ENCODE results near the gene PLA2G4A.
A peak's percentile ranks its signal among the peaks of the same experiment; 100 is the strongest.

PLA2G4A gene

GRCh38 chr1:186792870-186793581, 35.7 kb upstream of the PLA2G4A start:
- no peak for TF ChIP-seq CTCF (IDR thresholded peaks at IDR 0.05; ENCODE audit: extremely low read depth, missing control alignments)
- no peak for DNase-seq (ENCODE audit: low spot score)

- no peak for TF ChIP-seq CTCF (IDR thresholded peaks at IDR 0.05; ENCODE audit: extremely low read depth, missing control alignments)
- DNase-seq (ENCODE audit: low spot score), result no peak
Observed at GRCh38 chr1:186793582-186793927, 35.2 kb upstream of the PLA2G4A start.

- DNase-seq (ENCODE audit: low spot score), result no peak
- no peak for TF ChIP-seq CTCF (IDR thresholded peaks at IDR 0.05; ENCODE audit: extremely low read depth, missing control alignments)
Observed at GRCh38 chr1:186798960-186799688, 29.6 kb upstream of the PLA2G4A start.

GRCh38 chr1:186799689-186800054, 29.1 kb upstream of the PLA2G4A start:
- peak; percentile 11 for DNase-seq (ENCODE audit: low spot score)
- no peak for TF ChIP-seq CTCF (IDR thresholded peaks at IDR 0.05; ENCODE audit: extremely low read depth, missing control alignments)

- no peak for DNase-seq (ENCODE audit: low spot score)
- TF ChIP-seq CTCF (IDR thresholded peaks at IDR 0.05; ENCODE audit: extremely low read depth, missing control alignments), result no peak
Observed at GRCh38 chr1:186802388-186802787, 26.4 kb upstream of the PLA2G4A start.

- TF ChIP-seq CTCF (IDR thresholded peaks at IDR 0.05; ENCODE audit: extremely low read depth, missing control alignments), result no peak
- DNase-seq (ENCODE audit: low spot score), result no peak
Observed at GRCh38 chr1:186804679-186805078, 24.1 kb upstream of the PLA2G4A start.

GRCh38 chr1:186806477-186806876, 22.3 kb upstream of the PLA2G4A start:
- DNase-seq (ENCODE audit: low spot score), result peak; percentile 11

More at GRCh38 chr1:186806477-186806876, 22.3 kb upstream of the PLA2G4A start:
- TF ChIP-seq CTCF (IDR thresholded peaks at IDR 0.05; ENCODE audit: extremely low read depth, missing control alignments), result peak; percentile 5

All from GM20000 (cell line).